Iris pigment epithelial cell (primary cell): ENCODE data around the gene CAMK1D.
"Not testable (repeated sequence)": the region's sequence is repeated elsewhere in the genome, so short reads cannot be mapped to it uniquely, and the experiment has no call there.

ENCODE experiments used
- DNase-seq: peaks from one replicate; pipeline ENCODE4 v3.0.0-alpha.2; 2011; ENCODE audit warnings: low read depth

Gene CAMK1D

GRCh38 chr10:12795315-12796110 lies 446.2 kb downstream of the CAMK1D start:
- no peak for DNase-seq

GRCh38 chr10:12796401-12797160 lies 447.2 kb downstream of the CAMK1D start:
- DNase-seq: no peak

GRCh38 chr10:12797471-12798262 lies 448.3 kb downstream of the CAMK1D start:
- DNase-seq: peak; percentile 6

GRCh38 chr10:12799144-12799543 lies 449.8 kb downstream of the CAMK1D start:
- no peak for DNase-seq

- no peak for DNase-seq
Observed at GRCh38 chr10:12799714-12800113, 450.4 kb downstream of the CAMK1D start.

- DNase-seq: no peak
Observed at GRCh38 chr10:12800302-12800701, 451.0 kb downstream of the CAMK1D start.

GRCh38 chr10:12801214-12802087 lies 452.1 kb downstream of the CAMK1D start:
- DNase-seq: no peak

GRCh38 chr10:12803776-12804175 lies 454.4 kb downstream of the CAMK1D start:
- no peak for DNase-seq

- no peak for DNase-seq
Observed at GRCh38 chr10:12806228-12807095, 457.1 kb downstream of the CAMK1D start.

- no peak for DNase-seq
Observed at GRCh38 chr10:12807096-12807755, 457.9 kb downstream of the CAMK1D start.

GRCh38 chr10:12808014-12808613 lies 458.8 kb downstream of the CAMK1D start:
- DNase-seq: no peak

- DNase-seq: not testable (repeated sequence)
Observed at GRCh38 chr10:12810046-12810445, 460.7 kb downstream of the CAMK1D start.

- DNase-seq: no peak
Observed at GRCh38 chr10:12811826-12812225, 462.5 kb downstream of the CAMK1D start.

- DNase-seq: no peak
Observed at GRCh38 chr10:12812571-12812970, 463.2 kb downstream of the CAMK1D start.

- DNase-seq: no peak
Observed at GRCh38 chr10:12814166-12814565, 464.8 kb downstream of the CAMK1D start.

- no peak for DNase-seq
Observed at GRCh38 chr10:12819071-12819470, 469.7 kb downstream of the CAMK1D start.

GRCh38 chr10:12819656-12820055 lies 470.3 kb downstream of the CAMK1D start:
- no peak for DNase-seq

- no peak for DNase-seq
Observed at GRCh38 chr10:12822126-12822892, 473.0 kb downstream of the CAMK1D start.

GRCh38 chr10:12822893-12823170 lies 473.5 kb downstream of the CAMK1D start:
- DNase-seq: no peak
